Activated CD4-positive, alpha-beta memory T cell treated with anti-CD3 and anti-CD28 coated beads for 36 hours (primary cell): Measurements from ENCODE around the gene ATXN2. TPM values are rescaled to one million over a fixed set of nuclear protein-coding genes. Genes with fewer than 3 reads are reported as not detected.

Source experiments
- CTCF ChIA-PET: fragments of 350-600 bp; sonication (Branson Sonifier 250); formaldehyde crosslinking; loops from one replicate; lab custom pipeline; 2021; ENCODE audit warnings: antibody characterized with exemption, inconsistent platforms; lab: Charles Lee
- POLR2A ChIA-PET: fragments of 350-600 bp; sonication (Branson Sonifier 250); formaldehyde crosslinking; loops from one replicate; lab custom pipeline; 2021; ENCODE audit warnings: antibody characterized with exemption; lab: Charles Lee
- DNase-seq: peaks from one replicate; pipeline ENCODE4 v3.0.0-alpha.2; 2020
- H3K27ac Mint-ChIP-seq: one replicate; pipeline ENCODE4 v1.8.0; 2021; ENCODE audit warnings: mixed read lengths
- H3K27me3 Mint-ChIP-seq: one replicate; pipeline ENCODE4 v1.8.0; 2021; ENCODE audit warnings: mixed read lengths
- H3K36me3 Mint-ChIP-seq: one replicate; pipeline ENCODE4 v1.8.0; 2021; ENCODE audit warnings: mixed read lengths
- H3K4me1 Mint-ChIP-seq: one replicate; pipeline ENCODE4 v1.8.0; 2021; ENCODE audit warnings: low read depth, mixed read lengths
- H3K4me3 Mint-ChIP-seq: one replicate; pipeline ENCODE4 v1.8.0; 2021; ENCODE audit warnings: mild to moderate bottlenecking, mixed read lengths
- H3K9me3 Mint-ChIP-seq: one replicate; pipeline ENCODE4 v1.8.0; 2021; ENCODE audit warnings: mixed read lengths
- intact Hi-C: fragments of 100-400 bp; cut with micrococcal nuclease; formaldehyde crosslinking; loops from one replicate; pipeline ENCODE4 v1.15.1; 2023
- total RNA-seq, 2 experiments: library from RNA; stranded (reverse); gene quantifications; one replicate each; pipeline ENCODE4 v1.2.3, GENCODE V29; 2021

ATXN2 gene
- total RNA-seq, 2 experiments from 2014 or later, result 38.2 to 39.4 TPM

DNA sequence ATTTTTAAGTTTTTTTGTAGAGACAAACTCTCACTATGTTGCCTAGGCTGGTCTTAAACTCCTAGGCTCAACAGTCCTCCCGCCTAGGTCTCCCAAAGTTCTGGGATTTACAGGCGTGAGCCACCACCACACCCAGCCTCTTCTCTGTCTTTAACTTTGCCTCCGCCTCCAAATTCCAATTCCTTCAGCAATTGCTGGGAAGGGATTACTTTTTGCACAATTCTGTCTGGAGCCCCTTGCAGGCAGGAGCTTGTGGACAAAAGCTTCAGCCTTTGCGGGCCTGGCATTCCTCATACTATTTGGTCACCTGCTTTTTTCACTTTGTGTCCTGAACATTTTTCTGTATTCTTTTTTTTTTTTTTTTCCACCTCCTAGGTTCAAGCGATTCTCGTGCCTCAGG lies 167.3 kb downstream of the ATXN2 start:
- Mint-ChIP-seq H3K9me3 (no peaks in the 10 kb centered on the region), H3K27ac (peak overlapping the region; percentile 57), H3K27me3 (no peaks in the 10 kb centered on the region), H3K36me3 (peaks cover 13% of the 10 kb centered on the region), H3K4me1 (peaks cover 92% of the 10 kb centered on the region), H3K4me3 (no peak overlapping the region)
- no peak for DNase-seq
- intact Hi-C loops, result loop anchor here (10.0 kb wide), 1 partner anchor 657 kb away; no protein-coding TSS in a partner anchor
- ChIA-PET CTCF (interaction anchor here (0.7 to 3.9 kb wide), 5 partner anchors 13 to 35 kb away, joined by 5 to 27 read pairs (median 21); partner anchors contain the start of gene SH2B3), POLR2A (interaction anchor here (2.8 kb wide), 1 partner anchor 13 kb away, joined by 29 read pairs; no protein-coding TSS in a partner anchor)

DNA sequence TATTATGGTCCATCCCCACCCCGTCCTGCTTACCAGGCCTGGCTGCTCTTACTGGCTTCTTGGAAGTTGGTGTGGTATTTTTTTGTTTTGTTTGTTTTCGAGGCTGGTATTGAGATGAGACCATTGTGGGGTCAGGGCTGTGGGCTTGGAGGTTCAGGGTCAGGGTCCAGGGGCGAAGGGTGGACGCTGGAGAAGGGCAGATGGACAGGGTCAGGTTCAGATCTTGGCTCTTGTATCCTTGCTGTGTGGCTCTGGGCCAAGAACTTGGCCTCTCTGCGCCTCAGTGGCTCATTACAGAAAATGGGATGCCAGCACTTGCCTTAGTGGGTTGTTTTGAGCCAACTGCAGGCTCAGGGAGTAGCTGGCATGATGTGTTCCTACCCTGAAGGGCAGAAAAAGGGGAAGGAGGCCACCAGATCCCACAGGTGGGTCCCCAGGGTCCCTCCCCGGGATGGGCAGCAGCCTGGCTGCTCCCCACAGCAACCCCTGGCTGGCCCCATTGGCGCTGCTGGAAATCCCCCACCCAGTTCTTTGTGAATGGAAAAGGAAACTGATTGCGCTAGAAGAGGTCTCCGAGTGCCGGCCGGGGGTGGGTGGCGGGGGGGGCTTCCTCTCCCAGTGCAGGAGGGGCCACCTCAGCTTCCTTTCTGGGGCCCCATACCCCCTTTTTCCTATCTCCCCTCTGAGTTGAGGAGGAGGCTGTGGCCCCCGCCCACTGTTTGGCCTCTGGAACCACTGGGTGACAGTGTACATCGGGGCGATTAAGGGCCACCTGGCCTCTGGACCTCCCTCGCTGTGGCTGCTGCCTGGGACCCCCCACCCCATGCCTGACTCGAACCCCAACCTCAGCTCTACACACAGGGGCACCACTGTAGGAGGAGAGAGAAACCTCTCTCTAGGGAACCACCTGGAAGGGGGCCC lies 168.4 kb downstream of the ATXN2 start:
- Mint-ChIP-seq H3K27me3 (no peaks in the 10 kb centered on the region), H3K27ac (peak overlapping the region; percentile 97), H3K4me1 (peaks cover 92% of the 10 kb centered on the region), H3K9me3 (no peaks in the 10 kb centered on the region), H3K4me3 (peak overlapping the region; percentile 74), H3K36me3 (peaks cover 11% of the 10 kb centered on the region)
- intact Hi-C loops, result loop anchor here (1.0 to 10.0 kb wide), 3 partner anchors 14 to 656 kb away; partner anchors contain the start of gene SH2B3
- DNase-seq, result peak; percentile 86
- CTCF ChIA-PET, result interaction anchor here (1.3 to 3.9 kb wide), 6 partner anchors 14 to 34 kb away, joined by 5 to 27 read pairs (median 20); partner anchors contain the start of gene SH2B3
- POLR2A ChIA-PET, result interaction anchor here (1.0 to 2.8 kb wide), 3 partner anchors 14 to 26 kb away, joined by 3 to 29 read pairs (median 3); no protein-coding TSS in a partner anchor

DNA sequence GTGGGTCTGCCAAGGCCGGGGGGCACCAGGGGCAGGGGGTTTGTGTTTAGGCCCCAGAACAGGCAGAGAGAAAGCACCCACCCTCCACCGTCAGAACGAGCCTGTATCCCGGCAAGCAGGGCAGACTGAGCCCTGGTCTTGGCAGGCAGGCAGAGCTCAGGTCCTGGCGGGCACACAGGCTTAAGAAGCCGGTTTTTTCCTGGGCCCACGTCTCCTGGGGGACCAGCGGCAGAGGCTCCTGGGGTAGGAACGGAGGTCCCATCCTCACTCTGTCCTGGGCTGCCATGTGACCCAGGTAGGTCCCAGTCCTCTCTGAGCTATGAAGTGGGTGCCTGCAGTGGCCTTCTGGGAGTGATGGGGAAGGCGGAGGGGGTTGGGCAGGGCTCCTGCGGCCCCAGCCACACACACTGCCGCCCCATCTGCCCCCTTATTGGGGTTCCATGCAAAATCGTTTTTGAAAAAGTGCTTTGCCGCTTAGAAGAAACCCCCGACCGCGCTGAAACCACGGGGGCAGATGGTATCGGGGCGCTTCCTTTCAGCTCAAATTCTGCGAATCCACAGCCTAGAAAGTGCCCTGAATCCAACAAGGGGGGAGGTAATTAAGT lies 169.2 kb downstream of the ATXN2 start:
- no peaks in the 10 kb centered on the region for H3K9me3 Mint-ChIP-seq
- POLR2A ChIA-PET, result interaction anchor here (1.0 to 2.8 kb wide), 4 partner anchors 15 to 25 kb away, joined by 3 to 29 read pairs (median 4); no protein-coding TSS in a partner anchor
- peaks cover 92% of the 10 kb centered on the region for H3K4me1 Mint-ChIP-seq
- H3K36me3 Mint-ChIP-seq, result peaks cover 11% of the 10 kb centered on the region
- CTCF ChIA-PET, result interaction anchor here (0.8 to 3.9 kb wide), 9 partner anchors 13 to 33 kb away, joined by 3 to 27 read pairs (median 6); partner anchors contain the start of gene SH2B3
- DNase-seq, result peak; percentile 74
- no peaks in the 10 kb centered on the region for H3K27me3 Mint-ChIP-seq
- intact Hi-C loops, result loop anchor here (1.0 to 10.0 kb wide), 3 partner anchors 14 to 655 kb away; partner anchors contain the start of gene SH2B3
- H3K4me3 Mint-ChIP-seq, result peak overlapping the region; percentile 74
- peak overlapping the region; percentile 97 for H3K27ac Mint-ChIP-seq

DNA sequence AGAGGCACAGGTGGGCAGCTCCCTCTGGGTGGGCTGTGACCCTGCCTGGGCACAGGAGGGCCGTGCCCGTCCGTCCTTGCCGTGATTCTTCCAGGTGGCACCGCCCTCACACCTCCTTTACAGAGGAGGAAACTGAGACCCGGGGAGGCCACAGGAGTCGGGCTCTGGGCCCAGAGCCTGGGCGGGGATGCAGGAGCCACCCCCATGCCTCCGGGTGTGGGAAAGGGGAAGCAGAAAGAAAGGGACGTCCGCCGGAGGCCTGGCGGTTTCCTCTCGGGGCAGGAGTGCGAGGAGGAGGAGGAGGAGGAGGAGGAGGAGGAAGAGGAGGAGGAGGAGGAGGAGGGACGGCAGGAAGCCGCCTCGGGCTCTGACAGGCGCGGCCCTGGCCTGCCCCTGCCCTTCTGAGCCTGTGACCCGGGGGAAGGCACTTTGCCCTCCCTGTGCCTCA lies 170.4 kb downstream of the ATXN2 start:
- H3K36me3 Mint-ChIP-seq, result peaks cover 11% of the 10 kb centered on the region

DNA sequence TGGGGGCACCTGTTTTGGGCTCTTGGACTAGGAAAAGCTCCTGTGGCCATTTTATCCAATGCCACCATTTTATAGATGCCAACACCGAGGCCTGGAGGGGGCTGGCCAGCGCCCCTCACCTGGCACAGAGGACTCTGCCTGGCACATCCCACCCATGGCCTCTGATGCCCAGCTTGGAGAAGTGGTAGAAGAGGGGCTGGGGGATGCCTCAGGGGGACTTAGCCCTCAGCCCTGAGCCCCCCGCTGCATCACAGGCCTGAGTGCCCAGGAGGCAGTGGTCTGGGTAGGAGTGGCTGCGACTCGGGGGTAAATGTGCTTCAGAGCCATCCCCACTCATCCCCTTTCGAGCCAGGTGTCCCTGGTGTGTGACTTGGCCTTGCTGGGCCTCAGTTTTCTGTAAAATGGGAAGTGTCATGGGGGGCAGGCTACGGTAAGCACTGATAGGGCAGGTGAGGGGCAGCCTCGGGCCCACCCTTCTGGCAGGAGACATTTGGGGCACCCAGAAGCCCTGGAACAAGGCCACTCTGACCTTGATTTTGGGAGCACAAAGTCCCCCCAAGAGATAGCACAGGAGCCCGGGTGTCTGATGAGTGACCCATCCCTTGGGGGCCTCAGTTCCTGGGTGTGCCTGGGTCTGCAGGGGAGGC lies 170.9 kb downstream of the ATXN2 start:
- ChIA-PET CTCF (interaction anchor here (1.7 to 4.4 kb wide), 5 partner anchors 16 to 32 kb away, joined by 7 to 44 read pairs (median 7); partner anchors contain the start of gene SH2B3), POLR2A (no interaction called here)
- Mint-ChIP-seq H3K4me3 (peak overlapping the region; percentile 74), H3K4me1 (peaks cover 85% of the 10 kb centered on the region), H3K9me3 (no peaks in the 10 kb centered on the region), H3K27ac (peak overlapping the region; percentile 80), H3K27me3 (no peaks in the 10 kb centered on the region), H3K36me3 (peaks cover 10% of the 10 kb centered on the region)
- intact Hi-C loops, result no loop called here
- no peak for DNase-seq

More for the DNA sequence above, 170.4 kb downstream of the ATXN2 start:
- Mint-ChIP-seq H3K27ac (peak overlapping the region; percentile 80), H3K4me3 (peak overlapping the region; percentile 74), H3K9me3 (no peaks in the 10 kb centered on the region), H3K4me1 (peaks cover 90% of the 10 kb centered on the region), H3K27me3 (no peaks in the 10 kb centered on the region)
- CTCF ChIA-PET, result interaction anchor here (0.6 to 4.4 kb wide), 10 partner anchors 12 to 32 kb away, joined by 4 to 44 read pairs (median 7); partner anchors contain the start of gene SH2B3
- POLR2A ChIA-PET, result interaction anchor here (1.3 to 2.8 kb wide), 2 partner anchors 16 to 21 kb away, joined by 4 to 29 read pairs; no protein-coding TSS in a partner anchor
- DNase-seq, result peak; percentile 50
- intact Hi-C loops, result no loop called here

DNA sequence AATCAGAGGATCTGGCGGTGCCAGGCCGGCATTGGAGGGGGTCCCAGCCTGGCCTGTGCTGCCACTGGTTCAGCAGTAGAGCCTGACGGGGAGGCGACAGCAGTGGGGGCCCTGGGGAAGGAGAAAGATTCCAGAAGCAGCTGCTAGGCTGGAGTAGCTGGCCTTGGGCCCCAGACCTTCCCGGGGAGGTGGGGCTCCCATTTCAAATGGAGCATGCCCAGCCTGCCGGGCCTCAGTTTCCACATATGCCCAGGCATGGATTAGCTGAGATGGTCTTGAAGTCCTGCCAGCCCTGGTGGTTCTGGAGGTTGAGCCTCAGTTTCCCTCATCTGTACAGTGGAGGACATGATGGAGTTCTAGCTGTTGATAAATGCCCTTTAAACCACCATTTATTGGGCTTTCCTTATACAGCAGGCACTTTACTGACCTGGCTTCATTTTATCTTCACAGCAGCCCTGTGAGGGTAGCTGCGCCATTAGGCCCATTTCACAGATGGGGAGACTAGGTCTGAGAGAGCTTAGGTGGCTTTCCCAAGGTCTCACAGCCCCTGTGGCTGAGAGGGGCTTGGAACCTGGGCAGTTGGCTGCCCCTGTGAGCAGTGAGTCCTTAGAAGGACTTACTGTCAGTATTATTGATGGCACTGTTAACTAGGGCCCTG lies 171.6 kb downstream of the ATXN2 start:
- no peaks in the 10 kb centered on the region for H3K27me3 Mint-ChIP-seq

DNA sequence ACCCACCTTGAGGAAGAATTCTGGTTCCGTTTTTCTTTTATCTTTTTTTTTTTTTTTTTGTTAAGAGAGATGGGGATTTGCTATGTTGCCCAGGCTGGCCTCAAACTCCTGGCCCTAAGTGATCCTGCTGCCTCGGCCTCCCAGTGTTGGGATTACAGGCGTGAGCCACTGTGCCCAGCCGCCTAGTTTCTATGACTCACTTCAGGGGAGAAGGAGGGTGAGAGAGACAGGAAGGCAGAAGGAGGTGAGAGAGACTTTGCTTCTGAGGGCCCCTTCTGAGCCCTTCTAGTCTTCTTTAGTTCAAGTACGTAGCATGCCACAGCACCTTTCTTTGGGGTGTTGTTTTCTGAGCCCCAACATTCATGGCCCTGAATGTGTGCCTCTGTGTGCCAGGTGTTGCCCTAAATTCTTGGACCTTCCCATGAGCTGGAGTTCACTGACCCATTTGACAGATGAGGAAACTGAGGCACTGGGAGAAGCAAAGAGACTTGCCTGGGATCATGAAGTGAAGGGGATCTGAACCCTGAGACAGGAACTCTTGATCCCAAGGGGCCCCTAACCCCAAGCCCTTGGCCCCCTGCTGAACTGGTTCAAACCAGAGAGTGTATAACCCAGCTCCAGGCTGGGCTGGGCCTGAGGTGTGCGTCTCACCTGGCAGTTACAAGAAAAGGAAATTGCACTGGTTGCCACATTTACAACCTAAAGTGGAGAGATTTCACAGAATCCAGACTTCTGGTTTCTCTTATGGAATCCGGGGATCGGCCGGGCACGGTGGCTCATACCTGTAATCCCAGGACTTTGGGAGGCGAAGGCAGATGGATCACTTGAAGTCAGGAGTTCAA lies 172.6 kb downstream of the ATXN2 start:
- Mint-ChIP-seq H3K9me3 (no peaks in the 10 kb centered on the region), H3K36me3 (peaks cover 11% of the 10 kb centered on the region), H3K4me3 (peak overlapping the region; percentile 8), H3K4me1 (peaks cover 82% of the 10 kb centered on the region), H3K27me3 (no peaks in the 10 kb centered on the region), H3K27ac (peak overlapping the region; percentile 82)
- peak; percentile 62 for DNase-seq
- ChIA-PET CTCF (interaction anchor here (0.9 to 4.4 kb wide), 8 partner anchors 14 to 30 kb away, joined by 3 to 44 read pairs (median 7); partner anchors contain the start of gene SH2B3), POLR2A (interaction anchor here (0.8 to 2.0 kb wide), 2 partner anchors 8 to 17 kb away, joined by 3 to 5 read pairs; no protein-coding TSS in a partner anchor)
- intact Hi-C loops, result no loop called here

More for the DNA sequence above, 171.6 kb downstream of the ATXN2 start:
- peaks cover 83% of the 10 kb centered on the region for H3K4me1 Mint-ChIP-seq
- no peak overlapping the region for H3K4me3 Mint-ChIP-seq
- CTCF ChIA-PET, result interaction anchor here (1.1 to 4.4 kb wide), 6 partner anchors 15 to 31 kb away, joined by 5 to 44 read pairs (median 7); partner anchors contain the start of gene SH2B3
- no peak for DNase-seq
- no peaks in the 10 kb centered on the region for H3K9me3 Mint-ChIP-seq
- peaks cover 8% of the 10 kb centered on the region for H3K36me3 Mint-ChIP-seq
- POLR2A ChIA-PET, result interaction anchor here (0.8 kb wide), 1 partner anchor 16 kb away, joined by 3 read pairs; no protein-coding TSS in a partner anchor
- intact Hi-C loops, result no loop called here
- H3K27ac Mint-ChIP-seq, result peak overlapping the region; percentile 80

DNA sequence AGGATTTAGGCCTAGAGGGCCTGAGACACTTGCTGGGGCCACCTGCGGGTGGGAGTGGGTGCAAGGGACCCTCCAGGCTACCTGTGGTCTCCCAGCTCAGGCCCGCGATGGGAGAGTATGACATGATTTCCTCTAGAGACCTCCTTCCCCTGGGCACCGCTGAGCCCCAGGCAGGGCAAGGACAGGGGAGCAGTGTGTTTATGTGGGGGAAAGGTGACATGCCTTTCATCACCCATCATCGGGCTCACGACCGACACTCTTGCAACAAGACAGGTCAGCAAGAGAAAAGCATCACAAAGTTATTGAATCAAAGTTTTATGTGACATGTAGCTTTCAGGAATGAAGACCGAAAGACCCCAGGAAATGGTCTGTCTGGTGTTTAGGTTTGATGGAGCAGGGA lies 173.5 kb downstream of the ATXN2 start:
- CTCF ChIA-PET, result interaction anchor here (0.9 to 4.4 kb wide), 3 partner anchors 19 to 28 kb away, joined by 3 to 44 read pairs (median 13); no protein-coding TSS in a partner anchor
- peaks cover 78% of the 10 kb centered on the region for H3K4me1 Mint-ChIP-seq
- H3K4me3 Mint-ChIP-seq, result no peak overlapping the region
- peaks cover 15% of the 10 kb centered on the region for H3K36me3 Mint-ChIP-seq
- intact Hi-C loops, result no loop called here
- peak overlapping the region; percentile 82 for H3K27ac Mint-ChIP-seq
- H3K27me3 Mint-ChIP-seq, result no peaks in the 10 kb centered on the region
- POLR2A ChIA-PET, result interaction anchor here (0.8 to 2.0 kb wide), 2 partner anchors 9 to 16 kb away, joined by 5 read pairs; no protein-coding TSS in a partner anchor
- H3K9me3 Mint-ChIP-seq, result no peaks in the 10 kb centered on the region
- no peak for DNase-seq

DNA sequence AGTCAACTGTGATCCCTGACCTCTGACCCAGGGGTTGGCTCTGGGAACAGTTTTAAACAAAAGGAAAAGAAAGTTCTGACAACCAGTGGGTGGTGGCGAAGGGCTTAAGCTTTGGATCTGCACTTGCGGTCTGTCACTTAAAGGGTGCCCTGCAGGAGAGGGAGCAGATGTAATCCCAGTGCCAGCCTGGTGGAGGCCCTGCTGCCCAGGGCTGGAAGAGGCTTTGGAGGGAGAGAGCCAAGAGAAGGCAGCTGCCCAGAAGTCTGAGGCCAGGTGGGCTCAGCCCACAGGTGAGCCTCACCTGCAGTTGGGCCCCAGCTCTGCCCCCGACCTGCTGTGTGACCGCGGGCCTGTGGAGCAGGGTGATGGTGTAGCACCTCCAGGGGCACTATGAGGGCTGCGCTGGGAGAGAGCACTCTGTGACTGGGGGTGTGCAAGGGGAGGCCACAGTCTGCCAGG lies 174.3 kb downstream of the ATXN2 start:
- Mint-ChIP-seq H3K4me1 (peaks cover 70% of the 10 kb centered on the region), H3K4me3 (no peak overlapping the region), H3K27me3 (no peaks in the 10 kb centered on the region), H3K36me3 (peaks cover 19% of the 10 kb centered on the region), H3K27ac (peak overlapping the region; percentile 82), H3K9me3 (no peaks in the 10 kb centered on the region)
- CTCF ChIA-PET, result interaction anchor here (1.1 to 4.4 kb wide), 5 partner anchors 10 to 28 kb away, joined by 3 to 44 read pairs (median 4); no protein-coding TSS in a partner anchor
- DNase-seq, result peak; percentile 47
- intact Hi-C loops, result no loop called here
- POLR2A ChIA-PET, result interaction anchor here (0.6 to 2.0 kb wide), 3 partner anchors 10 to 86 kb away, joined by 3 to 5 read pairs (median 5); no protein-coding TSS in a partner anchor
